Retinal pigment epithelial cell (primary cell): Measurements from ENCODE around the gene WWOX.

Source experiments
- DNase-seq: peaks from one replicate; pipeline ENCODE4 v3.0.0-alpha.2; 2010; ENCODE audit warnings: low read depth
- H3K4me3 ChIP-seq: 2 replicates; pipeline ENCODE4 v1.5.1; 2011; ENCODE audit warnings: mild to moderate bottlenecking, low read length, control low read depth, moderate library complexity
- TF ChIP-seq, protein P1 (sequence below): conservative IDR thresholded peaks from 2 replicates; pipeline ENCODE4 v1.5.1; 2011; ENCODE audit warnings: low read depth, low read length, control low read depth, inconsistent platforms

The WWOX gene

DNA sequence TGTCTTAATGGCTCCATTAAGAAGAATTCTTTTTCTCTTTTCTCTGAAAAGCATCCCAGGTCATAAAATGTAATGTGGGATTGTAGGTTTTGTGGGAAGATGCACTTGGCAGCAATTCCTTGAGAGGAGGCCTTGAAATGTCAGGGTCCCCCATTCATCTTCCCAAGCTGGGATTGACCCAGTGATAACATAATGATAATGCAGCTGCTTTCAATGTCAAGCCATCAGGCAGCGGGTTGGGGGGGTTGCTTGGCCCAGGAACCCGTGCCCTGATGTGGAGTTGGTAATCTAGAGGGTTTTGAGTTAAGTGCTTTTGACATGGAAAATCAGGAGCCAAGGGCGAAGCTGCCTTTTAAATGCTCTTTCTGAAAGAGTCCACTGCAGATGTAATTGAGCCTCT, 484.0 kb downstream of the WWOX start:
- TF ChIP-seq, protein P1, sequence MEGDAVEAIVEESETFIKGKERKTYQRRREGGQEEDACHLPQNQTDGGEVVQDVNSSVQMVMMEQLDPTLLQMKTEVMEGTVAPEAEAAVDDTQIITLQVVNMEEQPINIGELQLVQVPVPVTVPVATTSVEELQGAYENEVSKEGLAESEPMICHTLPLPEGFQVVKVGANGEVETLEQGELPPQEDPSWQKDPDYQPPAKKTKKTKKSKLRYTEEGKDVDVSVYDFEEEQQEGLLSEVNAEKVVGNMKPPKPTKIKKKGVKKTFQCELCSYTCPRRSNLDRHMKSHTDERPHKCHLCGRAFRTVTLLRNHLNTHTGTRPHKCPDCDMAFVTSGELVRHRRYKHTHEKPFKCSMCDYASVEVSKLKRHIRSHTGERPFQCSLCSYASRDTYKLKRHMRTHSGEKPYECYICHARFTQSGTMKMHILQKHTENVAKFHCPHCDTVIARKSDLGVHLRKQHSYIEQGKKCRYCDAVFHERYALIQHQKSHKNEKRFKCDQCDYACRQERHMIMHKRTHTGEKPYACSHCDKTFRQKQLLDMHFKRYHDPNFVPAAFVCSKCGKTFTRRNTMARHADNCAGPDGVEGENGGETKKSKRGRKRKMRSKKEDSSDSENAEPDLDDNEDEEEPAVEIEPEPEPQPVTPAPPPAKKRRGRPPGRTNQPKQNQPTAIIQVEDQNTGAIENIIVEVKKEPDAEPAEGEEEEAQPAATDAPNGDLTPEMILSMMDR: no peak
- no peak overlapping the region for H3K4me3 ChIP-seq
- DNase-seq: no peak

DNA sequence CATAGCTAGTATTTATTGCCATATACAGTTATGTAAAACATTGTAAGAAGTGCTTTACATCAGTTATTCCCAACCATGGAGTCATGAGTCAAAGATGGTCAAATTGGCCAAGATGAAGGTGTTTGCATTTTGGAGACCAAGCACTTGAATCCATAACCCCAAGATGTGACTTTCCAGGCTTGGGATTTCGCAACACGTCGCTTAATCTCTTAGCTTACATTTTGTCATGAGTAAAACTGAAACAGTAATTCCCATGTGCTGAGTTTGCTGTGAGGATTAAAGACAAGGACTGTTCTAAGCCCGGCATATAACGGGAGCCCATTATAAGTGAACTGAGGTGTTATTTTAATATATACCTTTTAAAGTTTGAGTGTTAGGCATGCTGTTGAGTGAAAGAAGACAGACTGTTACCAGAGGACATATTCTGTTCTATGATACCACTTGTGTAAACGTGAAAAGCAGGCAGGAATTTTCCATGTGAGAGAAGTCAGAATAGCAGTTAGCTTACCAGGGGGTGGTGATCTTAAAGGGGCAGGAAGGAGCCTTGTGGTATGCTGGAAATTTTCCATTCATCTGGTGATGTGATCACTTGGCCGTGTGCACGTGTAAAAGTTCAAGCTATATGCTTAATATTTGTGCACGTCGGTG, 484.9 kb downstream of the WWOX start:
- DNase-seq: no peak
- TF ChIP-seq, protein P1: no peak
- no peak overlapping the region for H3K4me3 ChIP-seq

DNA sequence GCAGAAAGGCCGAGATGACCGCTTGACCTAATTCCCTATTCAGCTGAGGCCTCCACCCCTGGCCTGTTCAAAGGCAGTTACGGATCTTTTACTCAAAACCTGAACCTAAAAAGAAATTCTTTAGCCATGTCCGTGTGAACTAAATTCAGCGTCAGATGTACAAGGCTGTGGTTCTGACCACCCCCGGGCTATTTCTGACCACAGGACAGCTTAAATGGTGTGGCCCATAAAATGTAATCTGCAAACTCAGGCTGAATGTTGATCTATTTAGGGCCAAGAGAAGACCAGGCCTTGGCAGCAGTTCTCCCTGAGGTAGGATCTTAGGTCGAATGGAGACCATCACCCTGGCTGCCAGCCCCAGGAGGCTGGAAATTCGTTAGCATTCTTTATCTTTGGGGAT, 485.5 kb downstream of the WWOX start:
- no peak for DNase-seq
- TF ChIP-seq, protein P1: no peak
- no peak overlapping the region for H3K4me3 ChIP-seq

DNA sequence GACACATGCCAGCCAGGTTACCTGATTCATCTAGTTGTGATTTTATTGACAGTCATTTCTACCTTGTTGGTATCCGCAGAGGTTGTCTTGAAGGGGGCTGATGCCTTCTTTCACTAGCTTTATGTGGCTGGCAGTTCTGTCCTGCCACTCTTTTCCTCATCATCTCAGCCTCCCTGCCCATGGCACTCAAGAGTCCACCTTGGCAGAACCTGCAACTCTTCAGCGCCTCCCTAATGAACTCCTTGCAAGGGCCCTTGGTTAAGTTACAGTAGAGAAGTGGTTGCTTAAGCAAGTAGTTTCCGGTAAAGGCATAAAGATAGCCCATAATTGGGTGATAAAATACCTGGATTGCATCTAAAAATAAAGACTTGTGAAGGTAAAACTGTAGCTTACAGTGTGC, 489.9 kb downstream of the WWOX start:
- DNase-seq: no peak
- TF ChIP-seq, protein P1: no peak
- H3K4me3 ChIP-seq: no peak overlapping the region

DNA sequence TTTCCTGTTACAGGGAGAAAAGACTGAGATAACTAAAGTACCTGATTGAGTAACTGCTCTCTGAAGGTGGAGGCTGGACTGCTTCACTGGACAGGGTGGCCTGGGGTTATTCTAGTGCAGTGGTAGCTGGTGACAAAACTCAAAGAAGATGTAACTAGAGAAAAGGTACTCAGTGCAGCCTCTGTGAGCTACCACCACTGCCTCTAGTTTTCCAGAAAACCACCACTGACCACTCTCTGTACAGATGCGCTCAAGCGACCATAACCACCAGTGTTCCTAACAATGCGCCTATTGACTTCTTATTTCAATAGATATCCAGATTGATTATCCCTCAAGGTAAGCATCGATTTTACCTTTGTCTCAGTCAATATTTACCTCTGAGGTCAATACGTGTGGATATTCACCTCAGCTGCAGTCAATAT, 492.2 kb downstream of the WWOX start:
- no peak overlapping the region for H3K4me3 ChIP-seq
- TF ChIP-seq, protein P1: no peak
- DNase-seq: no peak

DNA sequence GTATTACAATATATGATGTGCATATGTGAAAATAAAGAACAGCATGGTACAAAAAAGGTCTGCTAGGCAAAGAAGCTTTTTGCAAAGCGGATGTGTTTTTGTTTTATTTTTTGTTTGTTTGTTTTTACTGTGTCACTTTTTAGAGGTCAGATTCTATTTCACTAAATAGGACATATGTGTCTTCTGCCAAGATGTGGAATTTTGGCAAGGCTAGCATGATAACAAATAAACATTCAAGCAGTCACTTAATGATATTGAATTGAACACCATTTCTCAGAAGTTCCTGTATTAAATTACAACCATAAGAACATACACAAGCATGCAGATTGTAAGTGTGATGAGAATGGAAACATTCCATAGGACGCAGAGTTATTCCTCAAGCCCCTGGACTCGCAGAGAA, 492.7 kb downstream of the WWOX start:
- TF ChIP-seq, protein P1: no peak
- DNase-seq: no peak
- no peak overlapping the region for H3K4me3 ChIP-seq

DNA sequence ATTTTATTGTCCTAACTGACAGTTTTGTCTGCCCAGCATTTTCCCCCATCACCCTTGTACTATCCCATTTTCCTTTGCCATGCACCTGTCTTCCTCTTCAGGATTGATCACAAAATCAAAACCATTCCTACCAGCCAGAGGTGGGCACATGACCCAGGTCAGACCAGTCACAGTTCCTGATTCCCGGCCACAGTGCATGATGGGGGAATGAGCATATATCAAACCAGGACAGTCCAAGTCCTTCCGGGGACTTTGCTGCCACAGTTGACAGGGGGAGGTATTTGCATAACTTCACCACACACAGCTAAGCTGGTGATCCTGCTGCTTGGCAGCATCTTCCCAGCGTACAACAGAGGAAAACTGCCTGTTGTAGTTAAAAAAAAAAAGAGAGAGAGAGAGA, 493.9 kb downstream of the WWOX start:
- TF ChIP-seq, protein P1: no peak
- DNase-seq: no peak
- no peak overlapping the region for H3K4me3 ChIP-seq
